HG03060 (cell line): ENCODE results near the gene TXNDC2.
"Not testable (repeated sequence)": the region's sequence is repeated elsewhere in the genome, so short reads cannot be mapped to it uniquely, and the experiment has no call there.

ENCODE experiments used
- ATAC-seq: cut with Tn5 transposase; IDR thresholded peaks from one replicate; pipeline ENCODE4 v1.9.1; 2021; ENCODE audit warnings: low read depth, moderate number of reproducible peaks; ENCODE audit not compliant: unreplicated experiment

TXNDC2 gene

GRCh38 chr18:9885170-9886004 lies at the start of gene TXNDC2:
Gene TXNDC2 (plus strand): TSS chr18:9885973. CDS start chr18:9886681, 708 bp downstream.
- ATAC-seq: no peak

DNA sequence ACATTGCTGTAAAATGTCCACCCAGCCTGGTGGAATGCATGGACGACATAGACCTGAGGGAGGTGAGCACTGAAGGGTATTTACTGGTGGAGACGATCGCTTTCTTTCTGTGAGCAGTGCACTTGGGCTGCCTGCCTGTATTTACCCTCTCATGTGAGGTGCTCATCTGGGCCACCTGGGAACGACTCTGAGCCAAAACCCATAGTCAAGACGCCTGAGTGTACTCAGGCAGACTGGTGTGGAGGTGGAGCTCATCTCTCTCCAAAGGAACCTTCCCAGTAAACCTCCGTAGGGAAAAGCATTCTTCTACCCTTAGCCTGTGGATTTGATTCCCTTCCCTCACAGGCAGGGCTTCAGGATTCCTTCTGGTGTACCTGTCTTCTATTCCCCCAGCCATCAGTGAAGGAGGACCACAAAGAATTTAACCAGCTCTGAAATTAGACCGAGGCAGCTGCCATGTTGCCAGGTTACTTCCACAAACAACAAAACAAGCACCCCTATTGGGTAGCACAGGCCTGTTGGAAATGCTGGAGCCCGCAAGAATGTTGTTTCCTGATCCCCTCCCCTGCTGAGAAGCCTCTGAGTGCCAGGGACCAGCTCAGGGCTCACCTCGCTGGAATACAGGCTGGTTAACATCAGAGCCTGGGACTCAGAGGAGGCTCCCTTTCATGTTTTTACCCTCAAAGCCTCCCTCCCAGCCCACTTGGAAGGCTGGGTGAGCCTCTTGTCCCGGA lies 47.5 kb upstream of the TXNDC2 start:
- no peak for ATAC-seq

DNA sequence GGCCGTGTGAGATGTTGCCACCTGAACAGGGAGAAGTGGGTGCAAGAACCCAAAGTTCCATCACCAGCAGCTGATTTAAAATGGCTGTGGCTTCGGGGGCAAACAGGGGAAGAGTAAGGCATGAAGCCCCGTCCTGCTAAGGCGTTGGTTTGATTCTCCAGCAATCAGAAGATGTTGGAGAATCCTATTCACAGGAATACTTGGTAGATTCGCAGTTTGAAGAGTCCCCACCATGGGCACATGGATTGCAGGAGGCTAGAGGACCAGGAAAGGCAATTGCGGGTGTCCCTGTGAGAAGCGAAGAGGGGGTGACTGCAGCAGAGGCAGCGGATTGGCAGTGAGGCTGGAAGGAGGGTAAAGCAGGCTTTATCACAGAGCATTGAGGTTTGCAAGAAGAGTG lies 46.6 kb upstream of the TXNDC2 start:
- ATAC-seq: no peak

DNA sequence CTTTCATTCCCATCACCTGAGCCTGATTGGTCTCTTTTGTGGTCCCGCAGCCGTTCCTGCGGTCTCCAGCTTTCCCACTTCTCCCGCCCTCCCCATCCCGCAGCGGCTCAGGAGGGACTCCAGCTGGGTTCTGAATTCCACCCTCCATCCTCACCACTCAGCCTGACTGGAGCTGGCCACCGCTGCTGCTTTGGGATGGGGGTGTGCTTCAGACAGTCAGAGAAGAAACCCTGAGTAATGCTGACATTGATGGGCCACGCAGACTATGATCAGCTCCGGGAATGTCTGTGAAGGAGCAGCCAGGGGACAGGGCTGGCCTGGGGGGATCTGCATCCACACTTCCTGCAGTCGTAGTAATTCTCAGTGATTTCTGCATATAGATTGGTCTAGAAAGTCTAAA lies 45.9 kb upstream of the TXNDC2 start:
- no peak for ATAC-seq

GRCh38 chr18:9841752-9842151 lies 44.0 kb upstream of the TXNDC2 start:
- no peak for ATAC-seq

DNA sequence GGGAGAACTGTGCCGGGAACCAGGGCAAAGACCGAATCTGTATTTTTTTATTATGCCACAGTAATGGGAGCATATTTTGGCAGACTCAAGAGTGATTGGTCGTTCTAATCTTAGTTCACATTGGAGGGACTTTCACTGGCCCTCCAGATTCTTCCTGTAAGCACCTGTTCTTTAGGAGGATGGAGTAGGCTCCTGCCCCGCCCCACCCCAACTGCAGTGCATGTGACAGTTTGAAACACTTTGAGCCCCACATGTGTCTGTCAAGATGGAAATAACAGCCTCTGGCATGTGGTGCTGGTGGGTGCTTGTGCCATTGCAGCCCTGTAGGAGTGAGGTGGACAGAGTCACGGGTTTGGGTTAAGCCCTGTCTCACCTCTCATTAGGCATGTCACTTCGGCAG lies 43.3 kb upstream of the TXNDC2 start:
- no peak for ATAC-seq

GRCh38 chr18:9845256-9845655 lies 40.5 kb upstream of the TXNDC2 start:
- ATAC-seq: no peak

DNA sequence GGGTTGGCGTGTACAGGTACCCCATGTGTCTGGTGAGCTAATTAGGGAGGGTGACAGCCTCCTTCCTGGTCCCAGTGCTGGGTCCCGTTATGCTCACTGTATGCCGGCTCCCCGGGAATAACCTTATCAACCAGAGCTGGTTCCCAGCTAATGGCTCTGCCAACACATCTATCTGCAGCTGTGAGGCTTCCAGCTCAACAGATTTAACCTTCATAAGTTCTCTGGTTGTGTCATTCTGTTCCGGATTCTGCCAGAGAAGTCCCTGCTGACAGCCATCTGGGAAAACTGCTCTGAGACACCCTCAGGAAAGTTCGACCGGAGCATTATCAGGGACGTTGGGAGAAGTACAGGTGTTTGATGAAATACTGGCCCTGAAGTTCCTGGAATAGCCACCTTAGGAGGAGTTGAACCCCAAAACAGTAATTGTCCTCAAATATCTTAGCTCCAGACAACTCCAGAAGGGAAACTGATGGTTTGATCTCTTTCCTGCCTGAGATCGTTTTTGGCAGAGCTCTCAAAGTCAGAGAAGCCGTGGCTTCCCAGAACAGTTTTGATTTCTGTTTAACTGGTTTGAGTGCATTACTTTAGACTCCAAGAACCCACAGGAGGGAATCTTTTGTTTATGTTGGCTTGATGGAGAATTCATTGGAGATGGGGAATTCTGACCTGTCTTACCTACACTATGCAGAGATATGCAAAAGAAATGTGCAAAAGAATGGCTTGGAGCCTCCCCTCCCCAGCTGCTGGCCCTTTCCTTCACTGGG lies 39.4 kb upstream of the TXNDC2 start:
- ATAC-seq: no peak

- no peak for ATAC-seq
Observed at GRCh38 chr18:9848170-9848879, 37.4 kb upstream of the TXNDC2 start.

DNA sequence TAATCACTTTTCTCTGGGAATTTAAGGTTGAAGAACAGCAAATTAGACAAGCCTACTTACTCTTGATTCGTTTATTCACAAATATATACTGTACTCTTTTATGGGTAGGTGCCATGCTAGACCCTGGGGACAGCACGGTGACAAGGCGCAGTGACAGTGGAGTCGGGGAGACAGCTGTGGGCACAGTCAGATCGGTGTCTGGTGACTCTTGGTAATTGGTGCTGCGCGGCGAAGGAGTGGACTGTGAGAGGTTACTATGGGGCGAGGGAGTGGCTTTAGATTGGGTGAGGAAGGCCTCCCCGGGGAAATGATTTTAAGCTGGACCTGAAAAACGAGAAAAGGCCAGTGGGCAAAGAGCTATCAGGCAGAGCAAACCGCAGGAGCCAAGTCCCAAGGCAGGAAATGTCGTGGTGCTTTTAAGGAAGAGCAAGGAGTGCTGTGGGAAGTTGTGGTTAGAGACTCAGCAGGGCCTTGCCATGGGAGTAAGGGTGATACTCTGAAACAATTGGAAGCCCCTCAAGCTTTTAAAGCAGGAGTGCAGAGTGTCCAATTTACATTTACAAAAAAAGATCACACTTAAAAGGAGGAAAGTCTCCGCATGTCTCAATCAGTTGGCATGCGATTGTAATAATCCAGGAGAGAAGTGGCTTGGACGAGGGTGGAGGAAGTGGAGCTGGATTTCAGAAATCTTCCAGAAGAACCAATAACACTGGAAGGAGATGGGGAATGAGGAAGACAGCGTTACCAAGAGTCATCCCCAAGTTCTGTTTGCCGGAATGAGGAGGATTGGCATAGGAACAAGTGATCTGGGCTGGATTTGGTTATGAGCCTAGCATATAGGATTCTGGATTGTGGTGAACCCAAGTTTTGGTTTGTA lies 36.1 kb upstream of the TXNDC2 start:
- no peak for ATAC-seq

- ATAC-seq: no peak
Observed at GRCh38 chr18:9850309-9850708, 35.5 kb upstream of the TXNDC2 start.

DNA sequence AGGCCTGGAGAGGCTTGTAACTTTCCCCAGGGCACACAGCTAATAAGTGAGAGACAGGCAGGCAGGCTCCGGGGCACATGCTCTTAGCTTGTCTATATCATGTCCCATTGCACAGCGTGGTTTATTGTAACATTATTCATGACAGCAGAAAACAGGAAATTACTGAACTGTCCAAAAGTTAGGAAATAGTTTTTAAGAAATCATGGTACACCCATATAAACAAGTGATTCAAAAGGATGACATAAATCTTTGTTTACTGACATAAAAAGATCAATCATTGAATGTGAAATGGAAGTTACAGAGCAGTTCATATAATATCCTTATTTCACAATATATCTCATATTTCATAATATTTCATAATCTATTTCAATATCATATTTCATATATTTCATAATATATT lies 34.3 kb upstream of the TXNDC2 start:
- no peak for ATAC-seq

GRCh38 chr18:9852266-9853081 lies 33.3 kb upstream of the TXNDC2 start:
- ATAC-seq: no peak

DNA sequence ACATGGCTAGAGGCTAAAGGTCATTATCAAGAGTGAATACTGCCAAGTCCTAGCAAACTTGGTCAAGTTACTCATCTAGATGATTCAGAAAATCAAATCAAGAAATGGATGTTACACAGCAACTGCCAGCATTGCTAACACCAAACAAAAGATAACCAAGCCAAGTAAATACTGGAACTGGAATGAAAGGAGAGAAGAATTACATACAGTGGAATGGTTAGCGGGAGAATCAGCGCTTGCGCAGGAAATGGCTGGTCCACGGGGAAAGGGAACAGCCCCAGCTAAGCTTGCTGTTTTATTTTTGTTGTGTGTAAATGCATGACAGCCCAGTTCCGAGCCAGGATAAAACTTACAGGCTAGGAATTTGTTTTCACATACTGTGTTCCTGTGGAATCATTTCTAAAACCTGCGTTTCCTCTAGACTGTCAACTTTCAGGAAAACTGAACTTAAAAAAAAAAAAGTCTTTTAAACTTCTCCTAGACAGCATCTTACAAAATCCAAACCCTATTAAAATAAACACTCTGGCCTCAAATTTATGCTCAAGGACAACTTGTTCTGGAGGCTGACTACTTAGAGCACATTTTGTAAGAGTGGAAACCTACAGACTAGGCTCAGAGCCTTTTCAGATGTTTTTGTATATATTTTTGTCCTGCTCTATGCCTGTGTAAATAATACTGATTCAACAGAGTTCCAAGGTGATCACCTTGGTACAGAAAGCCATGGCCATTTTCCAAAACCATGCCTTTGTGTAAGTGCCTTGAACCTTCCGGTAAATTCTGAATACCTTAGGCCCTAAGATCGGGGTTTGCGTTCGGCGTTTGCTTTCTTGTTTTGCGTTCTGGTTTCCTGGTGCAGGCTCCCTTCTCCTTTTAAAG lies 30.7 kb upstream of the TXNDC2 start:
- ATAC-seq: no peak

GRCh38 chr18:9855681-9856080 lies 30.1 kb upstream of the TXNDC2 start:
- no peak for ATAC-seq

DNA sequence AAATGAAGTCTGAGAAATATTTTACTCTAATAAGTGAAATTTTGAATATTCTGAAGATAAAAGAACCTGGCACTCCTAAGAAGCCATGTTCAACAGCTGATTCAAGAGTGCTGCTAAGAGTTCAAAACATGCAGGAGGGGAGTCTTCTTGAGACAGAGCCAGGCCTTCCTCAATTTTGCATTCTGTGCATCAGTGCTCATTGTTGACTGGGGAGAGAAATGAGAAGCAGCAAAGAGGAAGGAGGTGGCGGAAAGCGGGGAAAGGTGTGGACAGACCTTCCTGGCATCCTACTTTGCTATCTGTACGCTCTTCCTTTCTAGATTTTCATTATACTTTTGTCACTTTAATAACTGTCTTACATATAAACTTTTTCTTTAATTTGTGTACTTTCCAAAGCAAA lies 29.7 kb upstream of the TXNDC2 start:
- ATAC-seq: no peak

GRCh38 chr18:9857479-9857998 lies 28.2 kb upstream of the TXNDC2 start:
- not testable (repeated sequence) for ATAC-seq

GRCh38 chr18:9858642-9859041 lies 27.1 kb upstream of the TXNDC2 start:
- no peak for ATAC-seq
